WERI-Rb-1 (cell line): ENCODE measurements around the gene ZFAND6.
"Not testable (repeated sequence)": the region's sequence is repeated elsewhere in the genome, so short reads cannot be mapped to it uniquely, and the experiment has no call there.

Experiments used
- DNase-seq: peaks from one replicate; pipeline ENCODE4 v3.0.0-alpha.2; 2020
- H3K27ac ChIP-seq: fragments of 250-450 bp; sonication (Bioruptor Pico); 2 replicates; pipeline ENCODE4 v1.5.1; 2020; ENCODE audit warnings: mild to moderate bottlenecking, moderate library complexity
- H3K27me3 ChIP-seq: fragments of 250-450 bp; sonication (Bioruptor Pico); 2 replicates; pipeline ENCODE4 v1.5.1; 2021; ENCODE audit warnings: mild to moderate bottlenecking, low read depth, moderate library complexity; ENCODE audit not compliant: insufficient read depth, severe bottlenecking
- H3K36me3 ChIP-seq: fragments of 250-450 bp; sonication (Bioruptor Pico); 2 replicates; pipeline ENCODE4 v1.5.1; 2020; ENCODE audit warnings: mild to moderate bottlenecking, moderate library complexity
- H3K4me3 ChIP-seq: 2 replicates; pipeline ENCODE4 v1.5.1; 2011; ENCODE audit warnings: low read depth, mild to moderate bottlenecking, control low read depth, low read length
- H3K9me3 ChIP-seq: fragments of 250-450 bp; sonication (Bioruptor Pico); 2 replicates; pipeline ENCODE4 v1.5.1; 2021; ENCODE audit warnings: mild to moderate bottlenecking, moderate library complexity; ENCODE audit not compliant: severe bottlenecking
- TF ChIP-seq, protein P1 (sequence below): IDR thresholded peaks from 2 replicates; pipeline ENCODE4 v1.5.1; 2011; ENCODE audit warnings: low read depth, mild to moderate bottlenecking, control low read depth, inconsistent platforms, low read length

Gene ZFAND6

GRCh38 chr15:80098341-80098740 lies 38.9 kb downstream of the ZFAND6 start:
- Histone ChIP-seq H3K4me3 (no peak overlapping the region), H3K36me3 (no peaks in the 10 kb centered on the region), H3K27ac (no peak overlapping the region), H3K27me3 (no peaks in the 10 kb centered on the region), H3K9me3 (no peaks in the 10 kb centered on the region)
- no peak for DNase-seq
- TF ChIP-seq, protein P1, sequence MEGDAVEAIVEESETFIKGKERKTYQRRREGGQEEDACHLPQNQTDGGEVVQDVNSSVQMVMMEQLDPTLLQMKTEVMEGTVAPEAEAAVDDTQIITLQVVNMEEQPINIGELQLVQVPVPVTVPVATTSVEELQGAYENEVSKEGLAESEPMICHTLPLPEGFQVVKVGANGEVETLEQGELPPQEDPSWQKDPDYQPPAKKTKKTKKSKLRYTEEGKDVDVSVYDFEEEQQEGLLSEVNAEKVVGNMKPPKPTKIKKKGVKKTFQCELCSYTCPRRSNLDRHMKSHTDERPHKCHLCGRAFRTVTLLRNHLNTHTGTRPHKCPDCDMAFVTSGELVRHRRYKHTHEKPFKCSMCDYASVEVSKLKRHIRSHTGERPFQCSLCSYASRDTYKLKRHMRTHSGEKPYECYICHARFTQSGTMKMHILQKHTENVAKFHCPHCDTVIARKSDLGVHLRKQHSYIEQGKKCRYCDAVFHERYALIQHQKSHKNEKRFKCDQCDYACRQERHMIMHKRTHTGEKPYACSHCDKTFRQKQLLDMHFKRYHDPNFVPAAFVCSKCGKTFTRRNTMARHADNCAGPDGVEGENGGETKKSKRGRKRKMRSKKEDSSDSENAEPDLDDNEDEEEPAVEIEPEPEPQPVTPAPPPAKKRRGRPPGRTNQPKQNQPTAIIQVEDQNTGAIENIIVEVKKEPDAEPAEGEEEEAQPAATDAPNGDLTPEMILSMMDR: no peak

- Histone ChIP-seq H3K4me3 (no peak overlapping the region), H3K27me3 (no peaks in the 10 kb centered on the region), H3K27ac (no peak overlapping the region), H3K36me3 (peaks cover 1% of the 10 kb centered on the region; the same call in 1 of the 2 replicates), H3K9me3 (no peaks in the 10 kb centered on the region)
- TF ChIP-seq, protein P1: no peak
- no peak for DNase-seq
These were observed 39.8 kb downstream of the ZFAND6 start for GRCh38 chr15:80099241-80099640.

GRCh38 chr15:80099662-80100061 lies 40.2 kb downstream of the ZFAND6 start:
- not testable (repeated sequence) for H3K36me3 ChIP-seq, H3K27me3 ChIP-seq, DNase-seq, H3K27ac ChIP-seq, H3K4me3 ChIP-seq, H3K9me3 ChIP-seq

- TF ChIP-seq, protein P1: no peak
- peaks cover 2% of the 10 kb centered on the region; the same call in 1 of the 2 replicates for H3K36me3 ChIP-seq
- H3K27ac ChIP-seq: no peak overlapping the region
- H3K4me3 ChIP-seq: no peak overlapping the region
- no peaks in the 10 kb centered on the region for H3K27me3 ChIP-seq
- no peak for DNase-seq
- H3K9me3 ChIP-seq: no peaks in the 10 kb centered on the region
These were observed 40.8 kb downstream of the ZFAND6 start for GRCh38 chr15:80100247-80100646.

DNA sequence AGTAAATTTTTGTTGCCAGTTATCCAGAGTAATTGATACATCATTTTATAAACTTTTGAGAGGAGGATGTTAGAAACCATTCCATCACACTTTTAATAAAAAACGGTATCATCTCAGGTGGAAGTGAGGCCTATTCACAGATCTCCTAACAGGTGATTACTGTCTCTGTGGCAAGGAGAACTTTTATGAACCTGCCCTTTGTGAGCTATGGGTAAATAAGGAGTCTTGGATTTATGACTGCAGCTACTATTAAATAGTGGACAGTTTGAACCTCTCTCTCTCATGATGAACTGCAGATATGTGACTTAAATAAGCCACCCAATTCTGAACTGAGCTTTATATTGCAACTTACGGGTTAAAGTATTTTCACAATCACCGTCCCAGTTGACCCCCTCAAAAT lies 45.7 kb downstream of the ZFAND6 start:
- no peak overlapping the region for H3K4me3 ChIP-seq
- H3K27ac ChIP-seq: no peak overlapping the region
- no peaks in the 10 kb centered on the region for H3K27me3 ChIP-seq

DNA sequence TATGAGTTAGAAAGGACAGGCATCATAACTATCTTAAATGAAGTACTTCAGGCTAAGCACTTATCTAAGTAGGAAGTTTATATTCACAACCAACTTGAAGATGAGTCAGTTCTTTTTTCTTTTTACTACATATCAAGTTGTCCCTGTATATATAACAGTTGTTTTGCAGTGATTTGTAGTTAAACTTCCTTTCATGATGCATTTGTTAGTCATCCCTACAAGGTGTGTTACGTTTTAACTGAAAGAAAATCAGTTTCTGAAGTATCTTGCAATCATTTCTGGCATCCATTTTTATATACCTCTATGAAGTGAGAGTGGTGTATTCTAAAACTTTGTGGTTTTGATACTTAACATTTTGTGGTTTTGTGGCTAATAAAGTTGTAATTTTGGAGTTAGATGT lies 46.1 kb downstream of the ZFAND6 start:
- no peaks in the 10 kb centered on the region for H3K9me3 ChIP-seq
- no peak overlapping the region for H3K27ac ChIP-seq
- TF ChIP-seq, protein P1: no peak
- no peak overlapping the region for H3K4me3 ChIP-seq
- DNase-seq: no peak
- peaks cover 2% of the 10 kb centered on the region; the same call in 1 of the 2 replicates for H3K36me3 ChIP-seq
- H3K27me3 ChIP-seq: no peaks in the 10 kb centered on the region

More for the DNA sequence above, 45.7 kb downstream of the ZFAND6 start:
- TF ChIP-seq, protein P1: no peak
- DNase-seq: no peak
- Histone ChIP-seq H3K9me3 (no peaks in the 10 kb centered on the region), H3K36me3 (peaks cover 2% of the 10 kb centered on the region; the same call in 1 of the 2 replicates)
